NCI-H146 treated with DMSO at 0.1 percent for 48 hours (cell line): ENCODE data around the gene METTL6.
"Not testable (repeated sequence)": the region's sequence is repeated elsewhere in the genome, so short reads cannot be mapped to it uniquely, and the experiment has no call there.

Experiments used
- DNase-seq: peaks from one replicate; lab custom pipeline; 2025; ENCODE audit not compliant: unreplicated experiment; lab: John Stamatoyannopoulos, UW

METTL6 gene

DNA sequence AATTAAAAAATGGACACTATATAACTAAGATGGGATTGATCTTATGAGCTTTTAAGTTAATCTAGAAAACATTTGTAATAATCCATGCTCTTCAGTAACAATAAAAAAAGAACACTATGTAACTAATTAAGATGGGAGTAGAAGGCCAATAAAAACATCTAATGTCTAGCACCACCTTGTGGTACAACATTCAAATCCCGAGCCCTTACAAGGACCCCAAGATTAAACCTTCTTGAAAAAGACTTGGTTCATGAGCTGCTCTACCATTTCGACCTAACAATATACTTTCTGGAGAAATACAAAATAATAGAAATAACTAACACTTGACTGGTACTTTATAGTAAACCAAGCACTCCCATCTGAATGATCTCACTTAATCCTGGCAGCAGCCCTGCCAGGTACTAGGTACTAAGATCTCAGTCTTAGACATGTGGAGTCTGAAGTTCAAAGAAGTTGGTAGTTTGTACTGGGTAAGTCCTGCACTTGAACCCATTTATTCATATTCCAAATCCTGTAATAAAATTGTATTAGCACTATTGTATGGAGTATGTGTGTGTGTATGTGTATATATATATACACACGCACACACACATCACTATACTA, 21.8 kb downstream of the METTL6 start:
- peak; percentile 15 for DNase-seq

DNA sequence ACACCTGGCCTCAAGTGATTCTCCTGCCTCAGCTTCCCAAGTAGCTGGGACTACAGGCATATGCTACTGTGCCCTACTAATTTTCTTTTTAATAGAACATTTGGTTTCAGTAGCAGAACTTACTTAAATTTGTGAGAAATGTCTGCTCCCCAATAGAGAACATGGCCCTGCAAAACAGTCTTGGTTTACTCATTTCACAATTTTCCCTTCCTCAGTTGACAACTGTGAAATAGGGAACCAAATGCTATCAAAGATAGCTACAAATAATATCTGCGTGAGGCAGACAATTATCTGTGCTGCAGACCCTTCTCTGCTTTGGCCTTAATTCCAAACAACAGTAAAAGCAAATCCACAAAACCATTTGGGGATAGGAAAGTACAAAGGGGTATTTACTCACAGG, 22.6 kb downstream of the METTL6 start:
- no peak for DNase-seq

DNA sequence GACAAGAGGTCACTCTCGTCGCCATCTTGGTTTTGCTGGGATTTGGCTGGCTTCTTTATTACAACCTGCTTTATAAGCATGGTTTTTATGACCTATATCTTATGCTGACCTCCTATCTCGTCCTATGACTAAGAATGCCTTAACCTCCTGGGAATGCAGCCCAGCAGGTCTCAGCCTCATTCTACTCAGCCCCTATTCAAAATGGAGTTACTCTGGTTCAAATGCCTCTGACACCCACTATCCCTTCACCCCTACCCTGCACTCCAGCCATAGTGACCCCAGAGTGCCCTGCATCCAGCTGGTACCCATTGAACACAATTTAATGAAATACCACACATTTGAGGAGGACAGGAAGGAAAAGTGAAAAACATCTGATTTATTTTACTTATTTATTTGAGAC, 23.4 kb downstream of the METTL6 start:
- no peak for DNase-seq

DNA sequence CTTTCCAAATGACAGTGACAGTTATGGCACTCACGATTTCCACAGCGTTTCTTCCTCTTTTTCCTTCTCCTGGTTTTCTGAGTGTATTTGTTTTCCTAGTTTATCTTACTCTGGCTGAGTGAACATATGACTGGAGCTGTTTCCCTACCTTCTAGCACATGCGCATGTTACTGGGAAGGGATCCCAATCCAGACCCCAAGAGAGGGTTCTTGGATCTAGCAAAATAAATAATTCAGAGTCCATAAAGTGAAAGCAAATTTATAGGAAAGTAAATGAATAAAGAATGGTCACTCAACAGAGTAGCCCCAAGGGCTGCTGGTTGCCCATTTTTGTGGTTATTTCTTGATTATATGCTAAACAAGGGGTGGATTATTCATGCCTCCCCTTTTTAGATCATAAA, 23.8 kb downstream of the METTL6 start:
- DNase-seq = no peak

DNA sequence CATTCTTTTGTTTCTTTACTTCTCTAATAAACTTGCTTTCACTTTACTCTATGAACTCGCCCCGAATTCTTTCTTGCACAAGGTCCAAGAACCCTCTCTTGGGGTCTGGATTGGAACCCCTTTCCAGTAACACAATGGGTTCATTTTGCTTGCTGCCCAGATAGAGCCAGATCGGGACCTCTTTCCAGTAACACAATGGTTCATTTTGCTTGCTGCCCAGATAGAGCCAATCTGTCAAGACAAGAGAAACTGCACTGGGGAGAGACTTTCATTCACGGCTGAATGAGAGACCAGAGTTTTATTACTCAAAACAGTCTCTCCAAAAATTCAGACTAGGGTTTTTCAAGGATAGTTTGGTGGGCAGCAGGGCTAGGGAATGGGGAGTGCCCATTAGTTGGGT, 25.4 kb downstream of the METTL6 start:
- no peak for DNase-seq

DNA sequence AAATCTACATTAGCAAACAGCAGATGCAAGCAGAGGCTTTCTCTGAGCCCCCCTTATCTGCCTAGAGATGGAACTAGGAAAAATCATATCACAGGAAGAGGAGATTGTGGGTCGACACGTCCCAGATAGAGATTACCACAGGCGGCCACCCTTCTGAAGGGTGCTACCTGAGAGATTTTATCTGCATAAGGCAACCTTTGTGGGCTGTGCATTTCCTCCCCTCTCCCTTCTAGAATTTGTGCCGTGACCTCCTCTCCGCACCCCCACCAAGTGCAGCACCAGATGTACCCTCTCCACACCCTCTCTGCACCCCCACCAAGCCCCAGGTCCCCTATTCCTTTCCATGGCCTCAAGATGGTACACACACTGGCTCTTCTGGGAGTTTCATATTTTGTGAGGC, 27.4 kb downstream of the METTL6 start:
- DNase-seq = no peak

DNA sequence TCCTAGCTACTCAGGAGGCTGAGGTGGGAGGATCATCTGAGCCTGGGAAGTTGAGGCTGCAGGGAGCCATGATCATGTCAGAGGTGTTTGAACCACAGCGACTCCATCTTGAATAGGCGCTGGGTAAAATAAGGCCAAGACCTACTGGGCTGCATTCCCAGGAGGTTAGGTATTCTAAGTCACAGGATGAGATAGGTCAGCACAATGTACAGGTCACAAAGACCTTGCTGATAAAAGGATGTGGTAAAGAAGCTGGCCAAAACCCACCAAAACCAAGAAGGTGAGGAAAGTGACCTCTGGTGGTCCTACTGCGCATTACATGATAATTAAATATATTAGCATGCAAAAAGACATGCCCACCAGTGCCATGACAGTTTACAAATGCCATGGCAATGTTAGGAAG, 28.6 kb downstream of the METTL6 start:
- DNase-seq = not testable (repeated sequence)

DNA sequence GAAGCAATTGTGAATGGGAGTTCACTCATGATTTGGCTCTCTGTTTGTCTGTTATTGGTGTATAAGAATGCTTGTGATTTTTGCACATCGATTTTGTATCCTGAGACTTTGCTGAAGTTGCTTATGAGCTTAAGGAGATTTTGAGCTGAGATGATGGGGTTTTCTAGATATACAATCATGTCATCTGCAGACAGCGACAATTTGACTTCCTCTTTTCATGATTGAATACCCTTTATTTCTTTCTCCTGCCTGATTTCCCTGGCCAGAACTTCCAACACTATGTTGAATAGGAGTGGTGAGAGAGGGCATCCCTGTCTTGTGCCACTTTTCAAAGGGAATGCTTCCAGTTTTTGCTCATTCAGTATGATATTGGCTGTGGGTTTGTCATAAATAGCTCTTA, 34.1 kb downstream of the METTL6 start:
- not testable (repeated sequence) for DNase-seq

DNA sequence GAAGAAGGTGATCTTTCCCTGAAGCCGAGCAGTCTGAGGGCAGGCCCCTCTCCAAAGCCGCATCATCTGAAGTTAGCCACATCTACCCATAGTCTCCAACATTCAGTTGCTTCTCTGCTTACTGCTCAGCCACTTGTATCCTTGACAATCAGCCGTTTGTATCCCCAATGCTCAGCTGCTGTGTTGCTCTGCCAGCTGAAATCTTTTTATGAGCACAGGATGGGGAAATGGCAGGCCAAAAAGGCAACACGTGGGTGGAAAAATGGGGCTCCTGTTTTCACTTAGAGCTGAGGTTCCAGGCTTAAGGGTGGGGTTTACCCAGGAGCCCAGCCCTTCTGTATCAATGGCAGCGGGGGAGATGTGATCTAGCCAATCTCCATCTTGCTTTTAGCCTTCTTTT, 36.3 kb downstream of the METTL6 start:
- DNase-seq = no peak

DNA sequence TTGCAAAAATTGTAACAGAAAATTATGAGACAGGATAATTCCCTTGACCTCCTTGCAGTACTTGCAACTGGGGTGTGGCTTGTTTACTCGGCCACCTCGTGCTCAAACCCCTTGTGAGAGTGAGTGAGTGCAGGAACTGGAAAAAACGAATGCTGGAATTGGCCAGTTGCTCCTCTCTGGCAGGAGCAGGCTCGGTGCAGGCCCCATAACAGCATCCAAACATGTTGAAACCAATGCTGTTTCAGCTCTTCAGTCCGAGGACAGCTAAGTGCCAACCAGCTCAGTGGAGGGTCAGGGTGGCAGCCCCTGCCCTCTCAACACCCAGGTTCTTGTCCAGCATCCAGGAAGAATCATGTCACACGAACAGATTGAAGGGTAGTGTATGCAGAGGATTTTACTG, 36.9 kb downstream of the METTL6 start:
- DNase-seq = no peak

DNA sequence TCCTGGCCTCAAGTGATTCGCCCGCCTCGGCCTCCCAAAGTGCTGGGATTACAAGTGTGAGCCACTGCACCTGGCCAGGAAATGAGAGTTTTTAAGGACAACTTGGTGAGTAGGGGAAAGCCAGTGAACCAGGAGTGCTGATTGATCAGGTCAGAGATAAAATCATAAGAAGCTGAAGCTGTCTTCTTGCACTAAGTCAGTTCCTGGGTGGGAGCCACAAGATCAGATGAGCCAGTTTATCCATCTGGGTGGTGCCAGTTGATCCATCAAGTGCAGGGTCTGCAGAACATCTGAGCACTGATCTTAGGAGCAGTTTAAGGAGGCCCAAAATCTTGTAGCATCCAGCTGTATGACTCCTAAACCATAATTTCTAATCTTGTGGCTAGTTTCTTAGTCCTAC, 39.0 kb downstream of the METTL6 start:
- DNase-seq = not testable (repeated sequence)

DNA sequence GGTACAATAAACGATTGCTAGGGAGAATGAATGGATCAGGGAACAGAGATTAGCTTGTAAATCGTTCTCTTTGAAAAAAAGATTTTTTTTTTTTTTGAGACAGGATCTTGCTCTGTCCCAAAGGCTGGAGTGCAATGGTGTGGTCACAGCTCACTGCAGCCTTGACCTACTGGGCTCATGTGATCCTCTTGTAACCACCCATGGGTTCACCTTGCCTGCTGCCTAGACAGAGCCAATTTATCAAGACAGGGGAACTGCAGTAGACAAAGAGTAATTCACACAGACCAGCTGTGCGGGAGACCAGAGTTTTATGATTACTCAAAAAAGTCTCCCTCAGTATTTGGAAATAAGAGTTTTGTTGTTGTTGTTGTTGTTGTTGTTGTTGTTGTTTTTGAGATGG, 39.6 kb downstream of the METTL6 start:
- no peak for DNase-seq

DNA sequence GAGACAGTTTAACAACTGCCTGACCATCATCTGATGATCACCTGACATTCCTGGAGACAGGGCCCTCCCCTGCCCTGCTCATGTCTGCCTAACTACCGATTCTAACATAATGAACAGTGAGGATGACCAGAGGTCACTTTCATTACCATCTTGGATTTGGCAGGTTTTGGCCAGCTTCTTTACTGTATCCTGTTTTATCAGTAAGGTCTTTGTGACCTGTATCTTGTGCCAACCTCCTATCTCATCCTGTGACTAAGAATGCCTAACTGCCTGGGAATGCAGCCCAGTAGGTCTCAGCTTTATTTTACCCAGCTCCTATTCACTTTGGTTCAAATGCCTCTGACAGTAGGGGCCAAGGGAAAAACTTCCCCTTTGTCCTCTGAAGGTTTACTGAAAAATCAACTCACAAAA, 40.2 kb downstream of the METTL6 start:
- no peak for DNase-seq

DNA sequence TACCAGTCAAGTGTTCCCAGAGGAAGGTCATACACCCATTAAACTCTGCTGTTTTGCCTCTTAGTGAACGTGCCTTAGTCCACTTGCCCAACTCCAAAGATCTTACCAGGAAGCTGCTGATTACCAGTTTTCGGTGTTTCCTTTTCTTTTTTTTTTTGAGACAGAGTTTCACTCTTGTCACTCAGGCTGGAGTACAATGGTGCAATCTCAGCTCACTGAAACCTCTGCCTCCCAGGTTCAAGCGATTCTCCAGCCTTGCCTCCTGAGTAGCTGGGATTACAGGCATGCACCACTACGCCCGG, 40.7 kb downstream of the METTL6 start:
- not testable (repeated sequence) for DNase-seq

DNA sequence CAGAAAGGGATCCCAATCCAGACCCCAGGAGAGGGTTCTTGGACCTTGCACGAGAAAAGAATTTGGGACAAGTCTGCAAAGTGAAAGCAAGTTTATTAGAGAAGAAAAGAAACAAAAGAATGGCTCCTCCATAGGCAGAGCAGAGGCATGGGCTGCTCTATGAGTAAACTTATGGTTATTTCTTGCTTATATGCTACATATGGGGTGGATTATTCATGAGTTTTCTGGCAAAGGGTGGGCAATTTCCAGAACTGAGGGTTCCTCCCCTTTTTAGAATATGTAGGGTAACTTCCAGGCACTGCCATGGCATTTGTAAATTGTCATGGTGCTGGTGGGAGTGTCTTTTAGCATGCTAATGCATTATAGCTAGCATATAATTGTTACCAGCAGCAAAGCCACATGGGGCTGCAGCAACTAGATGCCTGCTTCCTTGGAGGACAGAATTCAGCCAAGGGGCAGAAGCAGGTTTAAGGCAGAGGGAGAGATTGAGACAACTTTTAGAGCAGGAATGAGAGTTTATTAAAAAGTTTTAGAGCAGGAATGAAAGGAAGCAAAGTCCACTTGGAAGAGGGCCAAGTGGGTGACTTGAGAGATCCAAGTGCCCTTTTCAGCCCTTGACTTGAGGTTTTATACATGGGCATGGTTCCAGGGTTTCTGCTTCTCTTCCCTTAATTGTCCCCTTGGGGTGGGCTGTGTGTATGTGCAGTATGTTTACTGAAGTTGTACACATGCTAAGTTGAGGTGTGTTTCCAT, 41.3 kb downstream of the METTL6 start:
- no peak for DNase-seq

DNA sequence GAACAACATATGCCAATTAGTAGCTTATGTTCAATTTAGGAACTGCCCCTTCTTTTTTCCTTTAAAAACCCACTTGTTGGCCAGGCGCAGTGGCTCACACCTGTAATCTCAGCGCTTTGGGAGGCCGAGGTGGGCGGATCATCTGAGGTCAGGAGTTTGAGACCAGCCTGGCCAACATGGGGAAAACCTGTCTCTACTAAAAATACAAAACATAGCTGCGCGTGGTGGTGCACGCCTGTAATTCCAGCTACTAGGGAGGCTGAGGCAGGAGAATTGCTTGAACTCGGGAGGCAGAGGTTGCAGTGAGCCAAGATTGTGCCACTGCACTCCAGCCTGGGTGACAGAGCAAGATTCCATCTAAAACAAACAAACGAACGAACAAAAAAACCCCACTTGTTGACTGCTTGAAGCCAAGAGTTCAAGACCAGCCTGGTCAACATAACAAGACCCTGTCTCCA, 42.1 kb downstream of the METTL6 start:
- DNase-seq = not testable (repeated sequence)

DNA sequence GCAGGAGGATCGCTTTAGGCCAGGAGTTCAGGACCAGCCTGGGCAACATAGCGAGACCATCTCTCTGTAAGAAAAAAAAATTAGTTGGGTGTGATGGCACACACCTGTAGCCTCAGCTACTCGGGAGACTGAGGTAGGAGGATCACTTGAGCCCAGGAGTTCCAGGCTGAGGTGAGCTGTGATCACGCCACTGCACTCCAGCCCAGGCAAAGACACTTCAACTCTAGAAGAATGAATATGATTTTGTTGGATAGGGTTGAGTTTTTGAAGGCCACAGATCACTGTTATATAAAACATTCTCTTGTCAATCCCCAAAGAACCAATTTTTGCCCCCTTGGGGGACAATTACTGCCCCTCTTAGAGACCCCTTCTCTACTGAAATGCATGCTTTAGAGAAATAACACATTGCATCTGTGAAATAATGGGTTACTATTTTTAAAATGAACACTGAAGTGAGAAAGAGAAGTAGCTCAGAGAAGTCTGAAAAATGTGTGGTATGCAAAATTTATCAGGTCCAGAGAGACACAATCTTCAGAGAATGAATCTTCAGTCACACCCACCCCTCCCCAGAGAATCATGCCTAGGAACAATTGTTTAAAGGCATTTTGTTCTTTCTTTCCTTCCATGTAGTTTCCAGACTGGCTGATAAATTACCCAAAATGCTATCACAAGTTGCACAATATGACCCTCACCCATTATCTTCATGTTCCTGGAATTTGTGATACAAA, 42.7 kb downstream of the METTL6 start:
- no peak for DNase-seq

DNA sequence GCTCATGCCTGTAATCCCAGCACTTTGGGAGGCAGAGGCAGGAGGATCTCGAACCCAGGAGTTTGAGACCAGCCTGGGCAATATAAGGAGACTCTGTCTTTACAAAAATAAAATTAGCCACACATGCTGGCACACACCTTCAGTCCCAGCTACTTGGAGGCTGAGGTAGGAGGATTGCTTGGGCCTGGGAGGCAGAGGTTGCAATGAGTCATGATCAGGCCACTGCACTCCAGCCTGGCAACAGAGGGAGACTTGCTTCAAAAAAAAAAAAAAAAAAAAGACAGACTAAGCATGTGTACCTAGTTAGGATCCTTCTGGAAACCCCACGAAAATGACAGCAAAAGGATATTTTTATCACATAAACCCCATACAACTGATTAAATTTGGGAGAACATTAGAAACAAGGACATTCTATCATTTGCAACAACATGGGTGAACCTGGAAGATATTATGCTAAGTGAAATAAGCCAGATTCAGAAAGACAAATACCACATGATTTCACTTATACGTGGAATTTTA, 44.9 kb downstream of the METTL6 start:
- no peak for DNase-seq

DNA sequence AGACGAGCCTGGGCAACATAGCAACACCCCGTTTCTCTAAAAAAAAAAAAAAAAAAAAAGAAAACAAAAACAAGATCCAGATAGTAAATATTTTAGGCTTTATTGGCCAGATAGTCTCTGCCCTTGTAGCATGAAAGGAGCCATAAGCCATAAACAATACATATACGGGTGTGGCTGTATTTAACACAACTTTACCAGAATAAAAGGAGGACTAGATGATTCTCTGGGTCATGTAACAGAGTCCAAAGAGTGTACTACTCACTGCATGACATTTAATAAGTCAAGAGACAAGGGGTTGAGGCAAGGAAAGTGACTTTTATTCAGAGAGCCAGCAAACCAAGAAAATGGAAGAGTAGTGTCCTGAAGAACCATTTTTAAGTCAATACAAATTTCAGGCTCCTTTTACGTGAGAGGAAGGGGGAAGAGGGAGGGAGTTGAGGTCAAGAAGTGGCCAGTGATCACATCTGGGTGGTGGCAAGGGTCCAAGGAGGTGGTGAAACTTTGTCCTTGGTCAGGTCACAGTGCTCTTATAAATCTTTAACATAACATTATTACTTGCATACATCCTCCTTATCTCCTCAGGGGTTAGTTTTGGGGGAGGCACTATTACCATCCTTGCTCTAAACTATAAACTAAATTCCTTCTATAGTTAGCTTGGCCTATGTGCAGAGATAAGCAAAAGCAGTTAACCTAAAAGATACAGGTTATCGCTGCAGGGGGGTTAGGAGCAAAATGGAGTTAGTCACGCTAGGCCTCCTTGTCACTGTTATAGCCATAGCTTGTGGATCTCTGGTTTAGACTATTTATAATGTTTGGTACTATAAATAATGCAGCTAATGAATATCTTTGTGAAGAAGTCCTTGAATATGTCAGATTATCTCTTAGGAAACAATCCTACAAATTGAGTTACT, 46.1 kb downstream of the METTL6 start:
- DNase-seq = no peak

DNA sequence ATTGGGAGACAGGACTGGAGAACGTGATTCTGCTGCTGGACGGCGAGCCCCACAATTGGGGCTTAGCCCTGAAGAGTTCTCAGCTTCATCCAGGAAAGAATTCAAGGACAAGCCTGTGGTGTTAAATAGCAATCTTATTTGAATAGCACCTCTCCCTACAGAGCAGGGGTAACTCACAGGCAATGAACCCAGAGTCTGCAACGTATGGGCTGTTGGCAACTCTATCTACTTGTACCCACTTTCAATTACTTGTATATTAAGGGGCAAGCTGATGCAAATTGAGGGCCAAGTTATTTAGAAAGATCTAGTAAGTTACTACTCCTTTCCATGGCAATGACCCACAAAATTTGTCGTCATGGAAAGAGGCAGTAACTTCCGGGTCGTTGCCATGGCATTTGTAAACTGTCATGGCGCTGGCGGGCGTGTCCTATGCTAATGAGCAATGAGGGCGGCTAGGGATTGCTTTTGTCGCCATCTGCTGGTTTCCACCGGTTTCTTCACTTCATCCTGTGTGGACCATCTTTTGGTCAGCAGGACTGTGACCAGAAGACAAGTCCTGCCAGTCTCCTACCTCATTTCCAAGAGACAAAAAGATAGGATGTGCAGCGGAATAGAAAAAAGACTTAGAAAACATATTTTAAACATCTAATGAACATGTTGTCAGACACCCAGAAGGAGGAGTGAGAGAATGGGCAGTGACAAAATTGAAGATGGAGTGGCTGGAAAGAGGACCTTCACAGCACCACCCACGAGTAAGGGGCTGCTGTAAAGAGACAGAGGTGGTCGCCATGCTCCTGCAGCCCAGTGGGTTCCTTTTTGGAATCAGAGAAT, 49.2 kb downstream of the METTL6 start:
- DNase-seq = peak; percentile 75
